HepG2 (cell line): Measurements from ENCODE around the gene AIFM1. TPM values are rescaled to one million over a fixed set of nuclear protein-coding genes. Genes with fewer than 3 reads are reported as not detected.

Experiments
- ATAC-seq: fragments of 200-7000 bp; cut with Tn5 transposase; 3 replicates; pipeline ENCODE4 v1.9.1; 2020; ENCODE audit warnings: mild to moderate bottlenecking, moderate library complexity
- BruUV-seq: library from RNA; stranded (reverse); fragments of 400-500 nt; replicated peaks from 2 replicates; lab custom pipeline; 2021; lab: Mats Ljungman, UMichigan
- CTCF ChIA-PET: fragments of 300-600 bp; formaldehyde crosslinking; extraction: SDS; loops from one replicate; lab custom pipeline; 2021; ENCODE audit warnings: low total read pairs, inconsistent platforms, low intra/inter-chr PET ratio; lab: Yijun Ruan, JAX
- POLR2A ChIA-PET: fragments of 350-600 bp; sonication (Branson Sonifier 250); formaldehyde crosslinking; loops from one replicate; lab custom pipeline; 2020; ENCODE audit warnings: antibody characterized with exemption, inconsistent platforms; lab: Yijun Ruan, JAX
- DNase-seq: peaks from one replicate; pipeline ENCODE4 v3.0.0-alpha.2; 2015; ENCODE audit warnings: low spot score
- FAIRE-seq: peaks from 3 replicates; lab custom pipeline; 2011; peaks lifted over from hg19 to GRCh38; lab: Jason Lieb, UNC
- H2AFZ ChIP-seq: one replicate; pipeline ENCODE4 v1.6.1; 2011; ENCODE audit warnings: low read length, inconsistent platforms
- H3K27ac ChIP-seq: fragments of 300-600 bp; 3 replicates; pipeline ENCODE4 v1.8.0; 2011; ENCODE audit warnings: mixed run types, mild to moderate bottlenecking, mixed read lengths, low read length, inconsistent platforms; ENCODE audit not compliant: insufficient read depth; ENCODE audit errors: extremely low read length
- H3K27me3 ChIP-seq, 2 experiments: fragments of 200-600 bp in 1 of 2; 2 replicates in 1 of 2; 3 replicates in 1 of 2; pipeline versions ENCODE4 v1.6.0 to v1.8.0; 2011; ENCODE audit warnings: low read length in 2 of 2, mild to moderate bottlenecking in 2 of 2, moderate library complexity in 2 of 2, inconsistent platforms in 1 of 2; ENCODE audit not compliant: insufficient read depth in 2 of 2, control insufficient read depth in 1 of 2
- H3K36me3 ChIP-seq, 2 experiments: fragments of 200-600 bp in 1 of 2; replicated peaks in 1 of 2; 2 replicates in 1 of 2; 3 replicates in 1 of 2; pipeline versions ENCODE4 v1.5.1 to v1.8.0; 2011; ENCODE audit warnings: low read length in 2 of 2, inconsistent platforms in 1 of 2; ENCODE audit not compliant: insufficient read depth in 2 of 2, control insufficient read depth in 1 of 2
- H3K4me1 ChIP-seq: 2 replicates; pipeline ENCODE4 v1.5.1; 2012; ENCODE audit warnings: low read length, inconsistent platforms; ENCODE audit not compliant: insufficient read depth
- H3K4me2 ChIP-seq: 2 replicates; pipeline ENCODE4 v1.6.0; 2011; ENCODE audit warnings: low read depth, low read length, inconsistent platforms
- H3K4me3 ChIP-seq, 3 experiments: fragments of 200-600 bp in 1 of 3; sonication (generic), shearing (Covaris generic) in 1 of 3; replicated peaks in 1 of 3; 2 replicates each; pipeline ENCODE4 v1.5.1; 2011 to 2016; ENCODE audit warnings: low read length in 3 of 3, inconsistent platforms in 2 of 3, low read depth in 2 of 3, mild to moderate bottlenecking in 2 of 3, control low read depth in 1 of 3, mixed read lengths in 1 of 3; ENCODE audit not compliant: insufficient read depth in 1 of 3
- H3K79me2 ChIP-seq: one replicate; pipeline ENCODE4 v1.6.1; 2011; ENCODE audit warnings: low read length, inconsistent platforms; ENCODE audit not compliant: insufficient read depth
- H3K9ac ChIP-seq: 2 replicates; pipeline ENCODE4 v1.6.0; 2011; ENCODE audit warnings: mild to moderate bottlenecking, low read depth, low read length, inconsistent platforms; ENCODE audit not compliant: insufficient read depth
- H3K9me3 ChIP-seq: 2 replicates; pipeline ENCODE4 v1.5.1; 2012; ENCODE audit warnings: mild to moderate bottlenecking, low read length
- H4K20me1 ChIP-seq: 2 replicates; pipeline ENCODE4 v1.6.0; 2011; ENCODE audit warnings: inconsistent platforms, mild to moderate bottlenecking, low read length, moderate library complexity; ENCODE audit not compliant: insufficient read depth
- CCDC6 ChIP-seq: sonication (generic); formaldehyde crosslinking; IDR thresholded peaks from 2 replicates; pipeline ENCODE4 v1.8.1; 2022; ENCODE audit warnings: mild to moderate bottlenecking, missing genetic modification reagents, moderate library complexity
- CHCHD3 ChIP-seq: sonication (generic); formaldehyde crosslinking; IDR thresholded peaks from 2 replicates; pipeline ENCODE4 v1.8.0; 2022; ENCODE audit warnings: mild to moderate bottlenecking, missing genetic modification reagents, moderate library complexity
- FOXO1 ChIP-seq: sonication (generic); formaldehyde crosslinking; IDR thresholded peaks from 2 replicates; pipeline ENCODE4 v1.4.0; 2020; ENCODE audit warnings: missing genetic modification reagents
- FUBP1 ChIP-seq: sonication (generic); formaldehyde crosslinking; IDR thresholded peaks from 2 replicates; pipeline ENCODE4 v1.5.1; 2020; ENCODE audit warnings: missing genetic modification reagents, mild to moderate bottlenecking, borderline replicate concordance
- MIER2 ChIP-seq: IDR thresholded peaks from 2 replicates; pipeline ENCODE4 v1.6.1; 2016; ENCODE audit warnings: missing biosample characterization, missing genetic modification reagents
- NCOA2 ChIP-seq: sonication (generic); formaldehyde crosslinking; IDR thresholded peaks from 2 replicates; pipeline ENCODE4 v1.8.0; 2022; ENCODE audit warnings: inconsistent platforms
- RELA ChIP-seq: sonication (generic); formaldehyde crosslinking; IDR thresholded peaks from 2 replicates; pipeline ENCODE4 v1.4.0; 2020; ENCODE audit warnings: missing genetic modification reagents
- ZNF569 ChIP-seq: sonication (generic); formaldehyde crosslinking; IDR thresholded peaks from 2 replicates; pipeline ENCODE4 v1.5.0; 2020; ENCODE audit warnings: mild to moderate bottlenecking, missing genetic modification reagents, moderate library complexity, borderline replicate concordance
- ZNF629 ChIP-seq: sonication (generic); formaldehyde crosslinking; conservative IDR thresholded peaks from 2 replicates; pipeline ENCODE4 v1.5.0; 2020; ENCODE audit warnings: missing genetic modification reagents
- ZNF746 ChIP-seq: sonication (generic); formaldehyde crosslinking; IDR thresholded peaks from 2 replicates; pipeline ENCODE4 v1.8.0; 2022; ENCODE audit warnings: mild to moderate bottlenecking, missing genetic modification reagents
- ZNF747 ChIP-seq: sonication (generic); formaldehyde crosslinking; IDR thresholded peaks from 2 replicates; pipeline ENCODE4 v1.8.1; 2023; ENCODE audit warnings: missing genetic modification reagents, mild to moderate bottlenecking, borderline replicate concordance
- ZNF761 ChIP-seq: sonication (generic); formaldehyde crosslinking; conservative IDR thresholded peaks from 2 replicates; pipeline ENCODE4 v1.4.0; 2020; ENCODE audit warnings: mild to moderate bottlenecking, missing genetic modification reagents
- ZNF790 ChIP-seq: sonication (generic); formaldehyde crosslinking; IDR thresholded peaks from 2 replicates; pipeline ENCODE4 v1.8.0; 2022; ENCODE audit warnings: missing genetic modification reagents, mild to moderate bottlenecking, borderline replicate concordance
- ZSCAN25 ChIP-seq: sonication (generic); formaldehyde crosslinking; IDR thresholded peaks from 2 replicates; pipeline ENCODE4 v1.8.0; 2022; ENCODE audit warnings: mild to moderate bottlenecking, missing genetic modification reagents
- WGBS: methylation state at CpG from one replicate; pipeline ENCODE4 v1.1.6; 2017; ENCODE audit warnings: low lambda C conversion rate; 5-methylcytosine and 5-hydroxymethylcytosine counted together
- in situ Hi-C: cut with HindIII; loops from 2 replicates; pipeline ENCODE4 v1.10.0; 2017; ENCODE audit warnings: low pct_unique_long_range_greater_than_20kb; ENCODE audit not compliant: extremely low pct_ligation_motif_present
- intact Hi-C: fragments of 100-400 bp; cut with micrococcal nuclease; formaldehyde crosslinking; loops from one replicate; pipeline ENCODE4 v1.10.0; 2022; ENCODE audit not compliant: unreplicated experiment
- polyA plus RNA-seq, 8 experiments: library from polyadenylated mRNA; depleted of rRNA in 3 of 8; stranded (reverse) in 7 of 8; unstranded in 1 of 8; fragments of >200 nt; fragmentation: Illumina TruSeq in 4 of 8; extraction: Trizol in 4 of 8; gene quantifications; 2 replicates each; pipeline versions ENCODE4 v1.2.1 to v1.2.3, GENCODE V29; 2011 to 2016; ENCODE audit warnings: low read depth in 4 of 8, missing spikeins in 1 of 8, mixed read lengths in 1 of 8; ENCODE audit not compliant: insufficient read depth in 1 of 8
- total RNA-seq, 5 experiments: library from RNA; depleted of rRNA; stranded (reverse); fragments of >200 nt; fragmentation: Illumina TruSeq; extraction: Trizol; gene quantifications; 2 replicates each; pipeline ENCODE4 v1.2.3, GENCODE V29; 2016; ENCODE audit warnings: low read depth in 1 of 5
- TF ChIP-seq, protein P1 (sequence below): sonication (generic); formaldehyde crosslinking; IDR thresholded peaks from 2 replicates; pipeline ENCODE4 v1.4.0; 2020; ENCODE audit warnings: mild to moderate bottlenecking, missing genetic modification reagents, borderline replicate concordance
- TF ChIP-seq, protein P2 (sequence below): sonication (generic); formaldehyde crosslinking; IDR thresholded peaks from 2 replicates; pipeline ENCODE4 v1.5.0; 2020; ENCODE audit warnings: mild to moderate bottlenecking, missing genetic modification reagents

AIFM1 gene
- total and polyA plus RNA-seq, 2 of the 13 experiments (the other 11 are each of a cell fraction or from before 2014, with no cell fraction given), result 42.8 to 46.9 TPM

GRCh38 chrX:130097507-130098209, 68.0 kb downstream of the AIFM1 start:
- FAIRE-seq (no peak), DNase-seq (peak; percentile 50), ATAC-seq (peak; percentile 89)
- Histone ChIP-seq H3K27me3 (no peaks in the 10 kb centered on the region), H3K9me3 (no peaks in the 10 kb centered on the region), H3K9ac (0 out of 2 replicates have a peak overlapping the region, but pooled peaks have one; percentile 14), H2AFZ (no peak overlapping the region), H4K20me1 (no peaks in the 10 kb centered on the region), H3K79me2 (no peaks in the 10 kb centered on the region), H3K36me3 (no peaks in the 10 kb centered on the region), H3K4me3 (peak overlapping the region; percentile 31 to 50 (median 34); a peak in 4 of 6 replicates), H3K4me2 (peak overlapping the region; percentile 76), H3K27ac (no peak overlapping the region), H3K4me1 (peaks cover 44% of the 10 kb centered on the region)
- intact Hi-C loops, result no loop called here
- ChIA-PET CTCF (no interaction called here), POLR2A (interaction anchor here (0.9 to 1.1 kb wide), 2 partner anchors 12 to 22 kb away, joined by 3 to 6 read pairs; no protein-coding TSS in a partner anchor)
- 23% methylated on average over 3 of the region's 14 CpGs for WGBS
- BruUV-seq, result no TSS peak
- in situ Hi-C loops, result no loop called here
- TF ChIP-seq ZNF629 (CRISPR knock-in tag) (0 out of 2 replicates have a peak, but pooled peaks have one; percentile 12), ZNF747 (0 out of 2 replicates have a peak, but pooled peaks have one; percentile 59), CHCHD3 (CRISPR knock-in tag) (no peak), ZNF569 (CRISPR knock-in tag) (no peak), RELA (no peak), MIER2 (CRISPR knock-in tag) (no peak), ZNF746 (peak; percentile 54; the same call in 1 of the 2 replicates), CCDC6 (CRISPR knock-in tag) (no peak), FOXO1 (peak; percentile 66; the same call in 1 of the 2 replicates), ZNF790 (CRISPR knock-in tag) (no peak), ZNF761 (CRISPR knock-in tag) (no peak), FUBP1 (no peak), NCOA2 (CRISPR knock-in tag) (0 out of 2 replicates have a peak, but pooled peaks have one; percentile 10), ZSCAN25 (CRISPR knock-in tag) (peak; percentile 71; the same call in 1 of the 2 replicates)
- TF ChIP-seq, protein P1, sequence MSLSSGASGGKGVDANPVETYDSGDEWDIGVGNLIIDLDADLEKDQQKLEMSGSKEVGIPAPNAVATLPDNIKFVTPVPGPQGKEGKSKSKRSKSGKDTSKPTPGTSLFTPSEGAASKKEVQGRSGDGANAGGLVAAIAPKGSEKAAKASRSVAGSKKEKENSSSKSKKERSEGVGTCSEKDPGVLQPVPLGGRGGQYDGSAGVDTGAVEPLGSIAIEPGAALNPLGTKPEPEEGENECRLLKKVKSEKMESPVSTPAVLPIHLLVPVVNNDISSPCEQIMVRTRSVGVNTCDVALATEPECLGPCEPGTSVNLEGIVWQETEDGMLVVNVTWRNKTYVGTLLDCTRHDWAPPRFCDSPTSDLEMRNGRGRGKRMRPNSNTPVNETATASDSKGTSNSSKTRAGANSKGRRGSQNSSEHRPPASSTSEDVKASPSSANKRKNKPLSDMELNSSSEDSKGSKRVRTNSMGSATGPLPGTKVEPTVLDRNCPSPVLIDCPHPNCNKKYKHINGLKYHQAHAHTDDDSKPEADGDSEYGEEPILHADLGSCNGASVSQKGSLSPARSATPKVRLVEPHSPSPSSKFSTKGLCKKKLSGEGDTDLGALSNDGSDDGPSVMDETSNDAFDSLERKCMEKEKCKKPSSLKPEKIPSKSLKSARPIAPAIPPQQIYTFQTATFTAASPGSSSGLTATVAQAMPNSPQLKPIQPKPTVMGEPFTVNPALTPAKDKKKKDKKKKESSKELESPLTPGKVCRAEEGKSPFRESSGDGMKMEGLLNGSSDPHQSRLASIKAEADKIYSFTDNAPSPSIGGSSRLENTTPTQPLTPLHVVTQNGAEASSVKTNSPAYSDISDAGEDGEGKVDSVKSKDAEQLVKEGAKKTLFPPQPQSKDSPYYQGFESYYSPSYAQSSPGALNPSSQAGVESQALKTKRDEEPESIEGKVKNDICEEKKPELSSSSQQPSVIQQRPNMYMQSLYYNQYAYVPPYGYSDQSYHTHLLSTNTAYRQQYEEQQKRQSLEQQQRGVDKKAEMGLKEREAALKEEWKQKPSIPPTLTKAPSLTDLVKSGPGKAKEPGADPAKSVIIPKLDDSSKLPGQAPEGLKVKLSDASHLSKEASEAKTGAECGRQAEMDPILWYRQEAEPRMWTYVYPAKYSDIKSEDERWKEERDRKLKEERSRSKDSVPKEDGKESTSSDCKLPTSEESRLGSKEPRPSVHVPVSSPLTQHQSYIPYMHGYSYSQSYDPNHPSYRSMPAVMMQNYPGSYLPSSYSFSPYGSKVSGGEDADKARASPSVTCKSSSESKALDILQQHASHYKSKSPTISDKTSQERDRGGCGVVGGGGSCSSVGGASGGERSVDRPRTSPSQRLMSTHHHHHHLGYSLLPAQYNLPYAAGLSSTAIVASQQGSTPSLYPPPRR (CRISPR knock-in tag), result no peak; the same call in 1 of the 2 replicates
- TF ChIP-seq, protein P2, sequence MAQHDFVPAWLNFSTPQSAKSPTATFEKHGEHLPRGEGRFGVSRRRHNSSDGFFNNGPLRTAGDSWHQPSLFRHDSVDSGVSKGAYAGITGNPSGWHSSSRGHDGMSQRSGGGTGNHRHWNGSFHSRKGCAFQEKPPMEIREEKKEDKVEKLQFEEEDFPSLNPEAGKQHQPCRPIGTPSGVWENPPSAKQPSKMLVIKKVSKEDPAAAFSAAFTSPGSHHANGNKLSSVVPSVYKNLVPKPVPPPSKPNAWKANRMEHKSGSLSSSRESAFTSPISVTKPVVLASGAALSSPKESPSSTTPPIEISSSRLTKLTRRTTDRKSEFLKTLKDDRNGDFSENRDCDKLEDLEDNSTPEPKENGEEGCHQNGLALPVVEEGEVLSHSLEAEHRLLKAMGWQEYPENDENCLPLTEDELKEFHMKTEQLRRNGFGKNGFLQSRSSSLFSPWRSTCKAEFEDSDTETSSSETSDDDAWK (CRISPR knock-in tag), result no peak
